K562 (cell line): Measurements from ENCODE around the gene OCA2.

Experiments used
- BHLHE40 ChIP-seq: IDR thresholded peaks from 2 replicates; pipeline ENCODE4 v1.6.1; 2011; ENCODE audit warnings: low read length, improper control_type of control experiment
- KAT2B ChIP-seq: IDR thresholded peaks from one replicate; pipeline ENCODE4 v1.6.1; 2012; ENCODE audit warnings: low read depth, mild to moderate bottlenecking, control low read depth, inconsistent platforms, low read length, moderate library complexity
- MECOM ChIP-seq: fragments of 250-450 bp; sonication (Bioruptor Pico); IDR thresholded peaks from 2 replicates; pipeline ENCODE4 v1.8.0; 2022; ENCODE audit warnings: inconsistent platforms
- POLR2A ChIP-seq: fragments of 450-650 bp; conservative IDR thresholded peaks from 2 replicates; pipeline ENCODE4 v1.6.1; 2016
- REST ChIP-seq, 2 experiments: fragments of 450-650 bp; formaldehyde crosslinking in 1 of 2; IDR thresholded peaks; 2 replicates each; pipeline versions ENCODE4 v1.4.0 to v1.6.1; 2014 to 2020; ENCODE audit warnings: mild to moderate bottlenecking in 2 of 2, borderline replicate concordance in 1 of 2, low read depth in 1 of 2
- SP1 ChIP-seq: sonication (generic); formaldehyde crosslinking; IDR thresholded peaks from 2 replicates; pipeline ENCODE4 v1.8.1; 2022; ENCODE audit warnings: mild to moderate bottlenecking, missing genetic modification reagents
- TAF15 ChIP-seq: fragments of 200-400 bp; formaldehyde crosslinking; IDR thresholded peaks from 2 replicates; pipeline ENCODE4 v1.6.1; 2017; ENCODE audit warnings: mild to moderate bottlenecking, low read depth, low read length, moderate library complexity
- YY1 ChIP-seq, 3 experiments: IDR thresholded peaks; 2 replicates each; pipeline ENCODE4 v1.6.1; 2011; ENCODE audit warnings: low read length in 2 of 3, mild to moderate bottlenecking in 2 of 3, moderate library complexity in 2 of 3, borderline replicate concordance in 1 of 3, control low read depth in 1 of 3, low read depth in 1 of 3; ENCODE audit not compliant: insufficient read depth in 3 of 3, insufficient replicate concordance in 2 of 3, control insufficient read depth in 1 of 3, insufficient read length in 1 of 3; ENCODE audit errors: extremely low read depth in 1 of 3
- ZNF263 ChIP-seq: sonication (generic); formaldehyde crosslinking; IDR thresholded peaks from 2 replicates; pipeline ENCODE4 v1.8.0; 2022; ENCODE audit warnings: mild to moderate bottlenecking, missing genetic modification reagents, borderline replicate concordance
- ZNF518B ChIP-seq: fragments of 250-450 bp; sonication (Bioruptor Pico); IDR thresholded peaks from 2 replicates; pipeline ENCODE4 v1.5.0; 2021; ENCODE audit warnings: mild to moderate bottlenecking, moderate library complexity

GRCh38 chr15:27989838-27990237 is 109.3 kb downstream of the OCA2 start:
- no peak for TF ChIP-seq KAT2B
- TF ChIP-seq ZNF518B (CRISPR knock-in tag) = no peak
- TF ChIP-seq BHLHE40 = no peak
- no peak for TF ChIP-seq MECOM (CRISPR knock-in tag)
- no peak for TF ChIP-seq POLR2A
- TF ChIP-seq ZNF263 = no peak
- TF ChIP-seq SP1 (CRISPR knock-in tag) = no peak
- TF ChIP-seq YY1 (IDR thresholded peaks at IDR 0.05; ENCODE audit: borderline replicate concordance in 1 of 3, control insufficient read depth in 1 of 3, extremely low read depth in 1 of 3, insufficient read depth in 3 of 3, insufficient read length in 1 of 3, insufficient replicate concordance in 2 of 3, low read depth in 1 of 3, low read length in 2 of 3) = no peak
- TF ChIP-seq TAF15 = no peak
- TF ChIP-seq REST (IDR thresholded peaks at IDR 0.05; ENCODE audit: borderline replicate concordance) = no peak
- TF ChIP-seq REST (CRISPR knock-in tag; IDR thresholded peaks at IDR 0.05; ENCODE audit: low read depth) = no peak
